HepG2 (cell line): Measurements from ENCODE around the gene CNPPD1. TPM values are rescaled to one million over a fixed set of nuclear protein-coding genes. Genes with fewer than 3 reads are reported as not detected.

ENCODE experiments used
- ATF7 ChIP-seq, 2 experiments: fragments of 450-650 bp in 1 of 2; sonication (generic) in 1 of 2; formaldehyde crosslinking in 1 of 2; IDR thresholded peaks; 2 replicates each; pipeline versions ENCODE4 v1.4.0 to v1.6.1; 2016 to 2020; ENCODE audit warnings: antibody characterized with exemption in 1 of 2, mild to moderate bottlenecking in 1 of 2, missing genetic modification reagents in 1 of 2
- DMTF1 ChIP-seq: sonication (generic); formaldehyde crosslinking; IDR thresholded peaks from 2 replicates; pipeline ENCODE4 v1.4.0; 2020; ENCODE audit warnings: mild to moderate bottlenecking, missing genetic modification reagents
- ERF ChIP-seq: IDR thresholded peaks from 2 replicates; pipeline ENCODE4 v1.6.1; 2018; ENCODE audit warnings: missing biosample characterization, missing genetic modification reagents
- FOXP4 ChIP-seq: sonication (generic); formaldehyde crosslinking; IDR thresholded peaks from 2 replicates; pipeline ENCODE4 v1.4.0; 2020; ENCODE audit warnings: missing genetic modification reagents
- KDM1A ChIP-seq: IDR thresholded peaks from 2 replicates; pipeline ENCODE4 v1.6.1; 2016; ENCODE audit warnings: missing compliant biosample characterization
- KLF11 ChIP-seq: IDR thresholded peaks from 2 replicates; pipeline ENCODE4 v1.6.1; 2016; ENCODE audit warnings: missing compliant biosample characterization
- MEIS2 ChIP-seq: sonication (generic); formaldehyde crosslinking; IDR thresholded peaks from 2 replicates; pipeline ENCODE4 v1.9.0; 2021; ENCODE audit warnings: mild to moderate bottlenecking, missing genetic modification reagents
- NAIF1 ChIP-seq: sonication (generic); formaldehyde crosslinking; IDR thresholded peaks from 2 replicates; pipeline ENCODE4 v1.5.0; 2020; ENCODE audit warnings: mild to moderate bottlenecking, missing genetic modification reagents, borderline replicate concordance
- NFYC ChIP-seq: IDR thresholded peaks from 2 replicates; pipeline ENCODE4 v1.6.1; 2016; ENCODE audit warnings: missing genetic modification reagents, missing compliant biosample characterization
- NR2C2 ChIP-seq: sonication (generic); formaldehyde crosslinking; IDR thresholded peaks from 2 replicates; pipeline ENCODE4 v1.4.0; 2020; ENCODE audit warnings: missing genetic modification reagents, mild to moderate bottlenecking, moderate library complexity, borderline replicate concordance
- TBX2 ChIP-seq: sonication (generic); formaldehyde crosslinking; IDR thresholded peaks from 2 replicates; pipeline ENCODE4 v1.5.0; 2020; ENCODE audit warnings: missing genetic modification reagents, mild to moderate bottlenecking, borderline replicate concordance
- TMF1 ChIP-seq: sonication (generic); formaldehyde crosslinking; IDR thresholded peaks from 2 replicates; pipeline ENCODE4 v1.8.1; 2022; ENCODE audit warnings: low read depth, missing genetic modification reagents
- ZFY ChIP-seq: sonication (generic); formaldehyde crosslinking; IDR thresholded peaks from 2 replicates; pipeline ENCODE4 v1.4.0; 2020; ENCODE audit warnings: missing genetic modification reagents
- ZFYVE20 ChIP-seq: sonication (generic); formaldehyde crosslinking; IDR thresholded peaks from 2 replicates; pipeline ENCODE4 v1.8.0; 2023; ENCODE audit warnings: low read depth, mild to moderate bottlenecking, moderate library complexity, missing genetic modification reagents, borderline replicate concordance
- ZNF235 ChIP-seq: sonication (generic); formaldehyde crosslinking; IDR thresholded peaks from 2 replicates; pipeline ENCODE4 v1.8.1; 2023; ENCODE audit warnings: mild to moderate bottlenecking, missing genetic modification reagents, borderline replicate concordance
- ZNF503 ChIP-seq: sonication (generic); formaldehyde crosslinking; IDR thresholded peaks from 2 replicates; pipeline ENCODE4 v1.4.0; 2020; ENCODE audit warnings: missing genetic modification reagents
- ZNF768 ChIP-seq: sonication (generic); formaldehyde crosslinking; IDR thresholded peaks from 2 replicates; pipeline ENCODE4 v1.4.0; 2020; ENCODE audit warnings: missing genetic modification reagents
- ZNF850 ChIP-seq: sonication (generic); formaldehyde crosslinking; conservative IDR thresholded peaks from 2 replicates; pipeline ENCODE4 v1.9.0; 2021; ENCODE audit warnings: mild to moderate bottlenecking, missing genetic modification reagents
- polyA plus RNA-seq, 8 experiments: library from polyadenylated mRNA; depleted of rRNA in 3 of 8; stranded (reverse) in 7 of 8; unstranded in 1 of 8; fragments of >200 nt; fragmentation: Illumina TruSeq in 4 of 8; extraction: Trizol in 4 of 8; gene quantifications; 2 replicates each; pipeline versions ENCODE4 v1.2.1 to v1.2.3, GENCODE V29; 2011 to 2016; ENCODE audit warnings: low read depth in 4 of 8, missing spikeins in 1 of 8, mixed read lengths in 1 of 8; ENCODE audit not compliant: insufficient read depth in 1 of 8
- total RNA-seq, 5 experiments: library from RNA; depleted of rRNA; stranded (reverse); fragments of >200 nt; fragmentation: Illumina TruSeq; extraction: Trizol; gene quantifications; 2 replicates each; pipeline ENCODE4 v1.2.3, GENCODE V29; 2016; ENCODE audit warnings: low read depth in 1 of 5
- TF ChIP-seq, protein P1 (sequence below), 2 experiments: sonication (generic) in 1 of 2; formaldehyde crosslinking in 1 of 2; IDR thresholded peaks; 2 replicates each; pipeline versions ENCODE4 v1.5.1 to v1.6.1; 2011 to 2020; ENCODE audit warnings: borderline replicate concordance in 1 of 2, low read depth in 1 of 2, low read length in 1 of 2, mild to moderate bottlenecking in 1 of 2, missing genetic modification reagents in 1 of 2, moderate library complexity in 1 of 2

The CNPPD1 gene
- total and polyA plus RNA-seq, 2 of the 13 experiments (the other 11 are each of a cell fraction or from before 2014, with no cell fraction given), result 35.5 to 49.4 TPM

DNA sequence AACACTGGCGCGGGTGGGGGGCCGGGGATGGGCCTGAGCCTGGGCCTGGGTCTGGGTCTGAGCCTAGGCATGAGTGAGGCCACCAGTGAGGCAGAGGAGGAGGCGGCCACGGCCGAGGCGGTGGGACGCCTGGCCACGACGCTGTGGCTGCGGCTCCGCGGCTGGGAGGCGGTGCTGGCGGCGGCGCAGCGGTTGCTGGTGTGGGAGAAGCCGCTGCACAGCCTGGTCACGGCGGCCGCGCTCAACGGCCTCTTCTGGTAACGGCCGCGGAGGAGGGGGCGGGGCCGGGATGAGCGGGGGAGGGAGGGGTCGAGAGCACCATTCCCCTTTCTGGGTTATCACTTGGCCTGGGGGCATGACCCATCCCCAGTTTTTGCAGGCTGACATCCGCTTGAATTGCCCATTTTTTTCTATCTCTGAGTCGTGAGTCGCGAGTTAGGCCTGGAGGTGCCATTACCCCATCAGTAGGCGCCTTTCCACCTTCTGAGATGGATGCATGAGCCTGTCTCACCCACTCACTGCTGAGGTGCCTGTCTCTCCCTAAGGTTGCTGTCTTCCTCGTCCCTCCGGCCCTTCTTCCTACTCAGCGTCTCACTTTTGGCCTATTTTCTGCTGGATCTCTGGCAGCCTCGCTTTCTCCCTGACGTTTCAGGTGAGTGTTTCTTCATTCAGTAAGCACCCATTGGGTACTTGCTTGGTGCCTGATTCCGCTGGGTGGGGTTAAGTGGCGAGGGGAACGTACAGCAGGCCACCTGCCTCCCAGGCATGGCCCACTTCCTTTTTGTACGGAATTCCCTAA, 1.9 kb upstream of the CNPPD1 start (continued):
- no peak for TF ChIP-seq DMTF1 (CRISPR knock-in tag)
- 0 out of 2 replicates have a peak, but pooled peaks have one; percentile 9 for TF ChIP-seq NFYC (CRISPR knock-in tag)
- TF ChIP-seq ZFYVE20 (CRISPR knock-in tag), result 0 out of 2 replicates have a peak, but pooled peaks have one; percentile 57
- TF ChIP-seq, protein P1, sequence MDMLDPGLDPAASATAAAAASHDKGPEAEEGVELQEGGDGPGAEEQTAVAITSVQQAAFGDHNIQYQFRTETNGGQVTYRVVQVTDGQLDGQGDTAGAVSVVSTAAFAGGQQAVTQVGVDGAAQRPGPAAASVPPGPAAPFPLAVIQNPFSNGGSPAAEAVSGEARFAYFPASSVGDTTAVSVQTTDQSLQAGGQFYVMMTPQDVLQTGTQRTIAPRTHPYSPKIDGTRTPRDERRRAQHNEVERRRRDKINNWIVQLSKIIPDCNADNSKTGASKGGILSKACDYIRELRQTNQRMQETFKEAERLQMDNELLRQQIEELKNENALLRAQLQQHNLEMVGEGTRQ (IDR thresholded peaks at IDR 0.05; ENCODE audit: low read depth, low read length), result no peak
- TF ChIP-seq, protein P1 (CRISPR knock-in tag; IDR thresholded peaks at IDR 0.05; ENCODE audit: borderline replicate concordance), result 0 out of 2 replicates have a peak, but pooled peaks have one; percentile 17
- no peak for TF ChIP-seq TMF1 (CRISPR knock-in tag)
- TF ChIP-seq KLF11 (CRISPR knock-in tag), result no peak
- TF ChIP-seq TBX2 (CRISPR knock-in tag), result peak; percentile 28; the same call in 1 of the 2 replicates
- TF ChIP-seq FOXP4 (CRISPR knock-in tag), result no peak
- no peak for TF ChIP-seq KDM1A
- no peak for TF ChIP-seq MEIS2 (CRISPR knock-in tag)
- peak; percentile 22; the same call in 1 of the 2 replicates for TF ChIP-seq NAIF1 (CRISPR knock-in tag)
- TF ChIP-seq ZNF235, result no peak
- no peak for TF ChIP-seq ZNF850 (CRISPR knock-in tag)
- no peak for TF ChIP-seq ERF (CRISPR knock-in tag)
- TF ChIP-seq ZNF768, result peak; percentile 43; the same call in 1 of the 2 replicates
- no peak for TF ChIP-seq ZNF503 (CRISPR knock-in tag)
- 0 out of 2 replicates have a peak, but pooled peaks have one; percentile 1 for TF ChIP-seq NR2C2
- TF ChIP-seq ATF7 (IDR thresholded peaks at IDR 0.05), result no peak
- TF ChIP-seq ATF7 (CRISPR knock-in tag; IDR thresholded peaks at IDR 0.05), result no peak
- TF ChIP-seq ZFY (CRISPR knock-in tag), result peak; percentile 57; the same call in 1 of the 2 replicates
